Smooth muscle cell (in vitro differentiated cells): ENCODE data around the gene ENAH. TPM values are rescaled to one million over a fixed set of nuclear protein-coding genes. Genes with fewer than 3 reads are reported as not detected.

Source experiments
- DNase-seq: peaks from one replicate; lab custom pipeline; 2025; ENCODE audit not compliant: unreplicated experiment; lab: John Stamatoyannopoulos, UW
- H2AFZ ChIP-seq: fragments of 200-600 bp; sonication (generic); 2 replicates; pipeline ENCODE4 v1.6.0; 2016; ENCODE audit warnings: antibody characterized with exemption, low read depth, mild to moderate bottlenecking
- H3F3A ChIP-seq: fragments of 200-600 bp; sonication (generic); 2 replicates; pipeline ENCODE4 v1.6.0; 2017; ENCODE audit warnings: antibody characterized with exemption, low read depth
- H3K27ac ChIP-seq: fragments of 200-600 bp; sonication (generic); 2 replicates; pipeline ENCODE4 v1.5.1; 2016; ENCODE audit warnings: low read depth, mild to moderate bottlenecking
- H3K27me3 ChIP-seq: fragments of 200-600 bp; sonication (generic); 2 replicates; pipeline ENCODE4 v1.6.1; 2016; ENCODE audit warnings: low read depth, mild to moderate bottlenecking
- H3K36me3 ChIP-seq: fragments of 200-600 bp; sonication (generic); 2 replicates; pipeline ENCODE4 v1.5.1; 2016; ENCODE audit warnings: low read depth
- H3K4me1 ChIP-seq: fragments of 200-600 bp; sonication (generic); 2 replicates; pipeline ENCODE4 v1.5.1; 2016; ENCODE audit warnings: low read depth
- H3K4me2 ChIP-seq: fragments of 200-600 bp; sonication (generic); 2 replicates; pipeline ENCODE4 v1.6.0; 2016; ENCODE audit warnings: mild to moderate bottlenecking
- H3K4me3 ChIP-seq: fragments of 200-600 bp; sonication (generic); 2 replicates; pipeline ENCODE4 v1.5.1; 2016; ENCODE audit warnings: mild to moderate bottlenecking
- H3K79me2 ChIP-seq: fragments of 200-600 bp; sonication (generic); 2 replicates; pipeline ENCODE4 v1.6.0; 2016; ENCODE audit warnings: low read depth, mild to moderate bottlenecking
- H3K9ac ChIP-seq: fragments of 200-600 bp; sonication (generic); 2 replicates; pipeline ENCODE4 v1.6.0; 2016; ENCODE audit warnings: low read depth
- H3K9me3 ChIP-seq: fragments of 200-600 bp; sonication (generic); replicated peaks from 2 replicates; pipeline ENCODE4 v1.5.1; 2016; ENCODE audit warnings: low read depth
- H4K20me1 ChIP-seq: fragments of 200-600 bp; sonication (generic); 2 replicates; pipeline ENCODE4 v1.6.0; 2016; ENCODE audit warnings: low read depth
- CTCF ChIP-seq: fragments of 200-600 bp; sonication (generic); IDR thresholded peaks from 2 replicates; pipeline ENCODE4 v1.5.1; 2017; ENCODE audit warnings: borderline replicate concordance, mild to moderate bottlenecking, antibody characterized with exemption; ENCODE audit not compliant: insufficient read depth, poor library complexity, severe bottlenecking
- WGBS: methylation state at CpG from one replicate; pipeline ENCODE4 v1.1.7; 2016; ENCODE audit warnings: low lambda C conversion rate; 5-methylcytosine and 5-hydroxymethylcytosine counted together
- polyA plus RNA-seq: library from polyadenylated mRNA; unstranded; fragments of >200 nt; fragmentation: Nextera tagmentation; extraction: Ambion mirVana; gene quantifications from 2 replicates; pipeline ENCODE4 v1.2.1, GENCODE V29; 2016
- total RNA-seq: library from RNA; depleted of rRNA; stranded (reverse); fragments of >200 nt; gene quantifications from 2 replicates; pipeline ENCODE4 v1.2.3, GENCODE V29; 2014

ENAH gene
- total and polyA plus RNA-seq, 2 experiments from 2014 or later = 39.3 to 147 TPM

GRCh38 chr1:225500624-225501192, 152.2 kb downstream of the ENAH start:
- Histone ChIP-seq H3K4me2 (no peak overlapping the region), H3K9ac (no peak overlapping the region), H4K20me1 (peaks cover 13% of the 10 kb centered on the region), H2AFZ (no peak overlapping the region), H3K4me1 (no peaks in the 10 kb centered on the region), H3K4me3 (no peak overlapping the region), H3K79me2 (peaks cover 9% of the 10 kb centered on the region), H3K36me3 (peaks cover 22% of the 10 kb centered on the region), H3K27ac (peak overlapping the region; percentile 22), H3F3A (peaks cover 5% of the 10 kb centered on the region), H3K27me3 (no peaks in the 10 kb centered on the region), H3K9me3 (no peaks in the 10 kb centered on the region)
- no peak for DNase-seq
- WGBS = 98% methylated on average over 4 of the region's 4 CpGs
- TF ChIP-seq CTCF = no peak

- Histone ChIP-seq H3F3A (peaks cover 5% of the 10 kb centered on the region), H2AFZ (no peak overlapping the region), H3K79me2 (peaks cover 9% of the 10 kb centered on the region), H3K4me1 (no peaks in the 10 kb centered on the region), H3K4me3 (no peak overlapping the region), H3K27ac (peak overlapping the region; percentile 52), H3K36me3 (peaks cover 22% of the 10 kb centered on the region), H3K4me2 (no peak overlapping the region), H3K9me3 (no peaks in the 10 kb centered on the region), H3K9ac (no peak overlapping the region), H4K20me1 (peaks cover 13% of the 10 kb centered on the region), H3K27me3 (no peaks in the 10 kb centered on the region)
- DNase-seq = no peak
- WGBS = 57% methylated on average over 4 of the region's 4 CpGs
- TF ChIP-seq CTCF = no peak
Observed at GRCh38 chr1:225498549-225499136, 154.3 kb downstream of the ENAH start.

- Histone ChIP-seq H3F3A (peaks cover 5% of the 10 kb centered on the region), H3K27ac (no peak overlapping the region), H4K20me1 (peaks cover 7% of the 10 kb centered on the region), H3K27me3 (no peaks in the 10 kb centered on the region), H3K36me3 (peaks cover 13% of the 10 kb centered on the region), H3K9ac (no peak overlapping the region), H3K4me1 (no peaks in the 10 kb centered on the region), H3K79me2 (no peaks in the 10 kb centered on the region), H2AFZ (no peak overlapping the region), H3K4me3 (no peak overlapping the region), H3K4me2 (no peak overlapping the region), H3K9me3 (no peaks in the 10 kb centered on the region)
- DNase-seq = no peak
- TF ChIP-seq CTCF = no peak
- 78% methylated on average over 7 of the region's 7 CpGs for WGBS
Observed at GRCh38 chr1:225494789-225495359, 158.0 kb downstream of the ENAH start.
